Mucosa of rectum (tissue), 2 donors: ENCODE measurements around the gene DOCK3.
"Not testable (repeated sequence)": the region's sequence is repeated elsewhere in the genome, so short reads cannot be mapped to it uniquely, and the experiment has no call there.

Experiments
- H3K27ac ChIP-seq, 2 donors: one replicate each; pipeline ENCODE4 v1.7.0; 2013; ENCODE audit warnings: inconsistent platforms in 2 of 2, low read depth in 2 of 2, low read length in 2 of 2
- H3K27me3 ChIP-seq, 2 donors: one replicate each; pipeline ENCODE4 v1.7.0; 2013; ENCODE audit warnings: low read length in 2 of 2; ENCODE audit not compliant: control insufficient read depth in 2 of 2, insufficient read depth in 2 of 2
- H3K36me3 ChIP-seq, 2 donors: one replicate each; pipeline ENCODE4 v1.7.0; 2013; ENCODE audit warnings: low read length in 2 of 2; ENCODE audit not compliant: control insufficient read depth in 2 of 2, insufficient read depth in 2 of 2
- H3K4me1 ChIP-seq, 2 donors: one replicate each; pipeline ENCODE4 v1.7.0; 2013; ENCODE audit warnings: low read length in 2 of 2, mild to moderate bottlenecking in 1 of 2; ENCODE audit not compliant: control insufficient read depth in 2 of 2, insufficient read depth in 2 of 2
- H3K4me3 ChIP-seq, 2 donors: one replicate each; pipeline ENCODE4 v1.7.0; 2013; ENCODE audit warnings: low read length in 2 of 2
- H3K9ac ChIP-seq, 2 donors: one replicate each; pipeline ENCODE4 v1.7.0; 2013; ENCODE audit warnings: low read length in 2 of 2, low read depth in 1 of 2, mild to moderate bottlenecking in 1 of 2
- H3K9me3 ChIP-seq, 2 donors: one replicate each; pipeline ENCODE4 v1.7.0; 2013; ENCODE audit warnings: low read length in 2 of 2; ENCODE audit not compliant: control insufficient read depth in 2 of 2
- donor health status: healthy.
- donor health status: Normal muscosa, but diverticular disease.

DOCK3 gene

DNA sequence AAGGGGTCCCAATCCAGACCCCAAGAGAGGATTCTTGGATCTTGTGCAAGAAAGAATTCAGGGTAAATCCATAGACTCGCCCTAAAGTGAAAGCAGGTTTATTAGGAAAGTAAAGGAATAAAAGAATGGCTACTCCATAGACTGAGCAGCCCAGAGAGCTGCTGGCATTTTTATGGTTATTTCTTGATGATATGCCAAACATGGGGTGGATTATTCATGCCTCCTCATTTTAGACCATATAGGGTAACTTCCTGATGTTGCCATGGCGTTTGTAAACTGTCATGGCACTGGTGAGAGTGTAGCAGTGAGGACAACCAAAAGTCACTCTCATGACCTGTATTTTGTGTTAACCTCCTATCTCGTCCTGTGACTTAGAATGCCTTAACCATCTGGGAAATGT is 142.2 kb downstream of the DOCK3 start:
- H3K27ac ChIP-seq, result no peak overlapping the region
- H3K36me3 ChIP-seq, result no peaks in the 10 kb centered on the region
- H3K27me3 ChIP-seq, result no peaks in the 10 kb centered on the region

DNA sequence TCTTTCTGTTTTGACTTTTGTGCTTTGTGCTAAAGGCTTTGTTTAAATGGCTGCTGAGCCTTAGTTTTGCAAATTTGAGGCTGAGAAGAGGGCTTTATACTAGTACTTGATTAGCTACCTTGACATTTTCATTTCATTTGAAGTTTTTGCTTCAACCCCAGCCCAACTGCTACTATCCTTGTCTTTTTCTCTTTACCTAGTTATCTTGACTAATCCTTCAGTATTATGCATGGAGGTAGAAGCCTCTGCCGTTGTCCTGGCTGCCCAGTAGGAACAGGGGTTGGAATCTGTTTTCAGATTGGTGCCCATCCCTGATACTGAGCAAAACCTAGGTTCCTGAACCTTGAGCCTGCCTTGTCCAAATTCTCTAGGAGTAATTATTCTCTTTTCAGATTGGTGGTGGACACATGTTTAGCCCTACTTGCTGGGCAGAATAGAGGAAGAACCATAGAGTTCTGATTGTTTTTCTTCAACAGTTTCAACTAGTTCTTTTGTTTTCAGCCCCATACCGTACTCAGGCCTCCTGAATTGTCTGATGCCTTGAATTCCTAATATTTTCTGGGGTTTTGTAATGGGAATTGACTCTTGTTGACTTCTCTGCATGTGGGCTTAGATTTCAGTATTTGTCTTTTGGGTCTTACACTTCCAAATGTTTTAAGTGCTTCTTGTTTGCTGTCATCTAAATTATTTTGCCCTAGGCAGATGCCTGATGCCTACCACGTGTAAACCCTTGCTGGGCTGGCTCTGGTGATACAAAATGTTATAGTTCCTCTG is 143.2 kb downstream of the DOCK3 start:
- Histone ChIP-seq H3K36me3 (no peaks in the 10 kb centered on the region), H3K27me3 (no peaks in the 10 kb centered on the region), H3K4me3 (no peak overlapping the region), H3K9me3 (no peaks in the 10 kb centered on the region), H3K4me1 (no peaks in the 10 kb centered on the region), H3K9ac (no peak overlapping the region), H3K27ac (no peak overlapping the region)

More for the DNA sequence above, 142.2 kb downstream of the DOCK3 start:
- Histone ChIP-seq H3K9me3 (no peaks in the 10 kb centered on the region), H3K4me3 (no peak overlapping the region), H3K4me1 (no peaks in the 10 kb centered on the region), H3K9ac (no peak overlapping the region)

DNA sequence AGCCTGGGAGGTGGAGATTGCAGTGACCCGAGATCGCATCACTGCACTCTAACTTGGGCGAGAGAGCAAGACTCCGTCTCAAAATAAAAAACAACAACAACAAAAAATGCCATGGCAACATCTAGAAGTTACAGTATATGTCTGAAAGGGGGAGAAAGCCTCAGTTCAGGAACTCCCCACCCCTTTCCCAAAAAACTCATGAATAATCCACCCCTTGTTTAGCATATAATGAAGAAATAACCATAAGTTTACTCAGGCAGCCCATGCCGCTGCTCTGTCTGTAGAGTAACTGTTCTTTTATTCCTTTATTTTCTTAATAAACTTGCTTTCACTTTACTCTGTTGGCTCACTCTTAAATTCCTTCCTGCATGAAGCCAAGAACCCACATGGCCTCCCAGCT is 145.2 kb downstream of the DOCK3 start:
- Histone ChIP-seq H3K4me1 (no peaks in the 10 kb centered on the region), H3K4me3 (no peak overlapping the region), H3K9me3 (no peaks in the 10 kb centered on the region), H3K27me3 (no peaks in the 10 kb centered on the region), H3K9ac (no peak overlapping the region), H3K27ac (no peak overlapping the region), H3K36me3 (no peaks in the 10 kb centered on the region)

DNA sequence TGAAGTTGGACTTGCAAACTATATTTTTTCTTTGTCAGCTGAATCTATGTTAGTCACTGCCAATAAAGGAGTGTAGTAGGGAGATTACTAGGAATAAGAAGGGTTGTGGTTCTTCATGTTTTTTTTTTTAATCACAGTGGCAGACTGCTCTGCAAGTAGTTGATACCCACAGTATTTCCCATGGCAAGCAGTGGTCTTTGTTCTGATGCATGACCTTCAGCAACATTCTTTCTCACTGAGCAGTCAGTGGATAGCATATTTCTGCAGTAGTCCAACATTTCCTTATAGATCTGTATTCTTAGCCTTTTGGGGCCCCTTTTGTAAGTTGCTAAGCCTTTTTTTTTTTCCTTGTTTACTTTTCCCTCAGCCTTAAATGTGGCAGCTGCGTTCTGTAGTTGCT is 151.1 kb downstream of the DOCK3 start:
- H3K27me3 ChIP-seq, result no peaks in the 10 kb centered on the region
- no peak overlapping the region for H3K9ac ChIP-seq
- no peak overlapping the region for H3K27ac ChIP-seq

DNA sequence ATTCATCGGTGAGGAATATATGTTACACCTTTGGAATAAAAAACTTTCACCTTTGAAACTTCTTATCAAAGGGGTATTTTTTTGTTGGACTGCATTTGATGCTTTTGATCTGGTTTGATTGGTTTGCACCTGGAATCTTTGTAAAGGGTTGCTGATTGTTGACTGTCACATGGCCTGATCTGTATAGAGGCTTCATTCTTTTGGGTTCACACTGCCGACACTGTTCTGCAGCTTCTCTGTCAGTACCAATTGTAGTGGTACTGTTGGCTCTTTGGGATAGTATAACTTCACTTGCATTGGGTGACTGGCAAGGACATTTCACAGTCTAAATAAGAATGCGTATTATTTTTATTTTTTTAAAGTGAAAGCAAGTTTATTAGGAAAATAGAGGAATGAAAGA is 155.7 kb downstream of the DOCK3 start:
- H3K4me1 ChIP-seq, result no peaks in the 10 kb centered on the region
- H3K36me3 ChIP-seq, result no peaks in the 10 kb centered on the region
- no peak overlapping the region for H3K4me3 ChIP-seq
- no peaks in the 10 kb centered on the region for H3K27me3 ChIP-seq
- no peak overlapping the region for H3K27ac ChIP-seq
- H3K9ac ChIP-seq, result no peak overlapping the region
- H3K9me3 ChIP-seq, result no peaks in the 10 kb centered on the region

More for the DNA sequence above, 151.1 kb downstream of the DOCK3 start:
- Histone ChIP-seq H3K36me3 (no peaks in the 10 kb centered on the region), H3K9me3 (no peaks in the 10 kb centered on the region), H3K4me1 (no peaks in the 10 kb centered on the region), H3K4me3 (no peak overlapping the region)

DNA sequence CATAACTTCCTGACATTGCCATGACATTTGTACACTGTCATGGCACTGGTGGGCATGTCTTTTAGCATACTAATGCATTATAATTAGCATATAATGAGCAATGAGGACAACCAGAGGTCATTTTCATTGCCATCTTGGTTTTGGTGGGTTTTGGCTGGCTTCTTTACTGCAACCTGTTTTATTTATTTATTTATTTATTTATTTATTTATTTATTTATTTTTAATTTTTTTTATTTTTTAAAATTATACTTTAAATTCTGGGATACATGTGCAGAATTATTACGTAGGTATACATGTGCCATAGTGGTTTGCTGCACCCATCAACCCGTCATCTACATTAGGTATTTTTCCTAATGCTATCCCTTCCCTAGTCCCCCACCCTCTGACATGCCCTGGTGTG is 156.3 kb downstream of the DOCK3 start:
- H3K27me3 ChIP-seq, H3K4me1 ChIP-seq, H3K9me3 ChIP-seq, H3K27ac ChIP-seq, H3K36me3 ChIP-seq, H3K4me3 ChIP-seq, H3K9ac ChIP-seq: not testable (repeated sequence)

DNA sequence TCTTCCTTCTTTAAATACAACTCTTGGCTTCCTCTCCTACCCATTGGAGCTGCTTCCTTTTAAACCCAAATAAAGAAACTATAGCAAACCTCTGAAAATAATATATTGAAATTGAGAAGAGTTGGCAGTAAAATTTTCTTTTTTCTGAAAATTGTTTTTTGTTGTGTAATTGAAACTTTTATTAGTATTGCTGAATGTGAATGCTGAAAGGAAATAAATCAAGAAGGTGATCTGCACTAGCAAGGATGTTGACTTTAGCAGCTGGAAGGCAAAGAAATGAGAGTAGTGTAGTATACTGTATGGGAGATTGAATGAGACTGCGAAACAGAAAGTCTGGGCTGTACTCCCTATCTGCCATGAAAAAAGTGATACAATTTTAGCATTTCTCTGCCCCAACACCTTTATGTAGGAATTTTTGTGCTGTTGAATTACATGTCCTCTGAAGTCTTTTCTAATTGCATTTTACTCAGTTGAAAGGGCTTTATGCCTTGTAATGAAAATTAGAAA is 166.3 kb downstream of the DOCK3 start:
- Histone ChIP-seq H3K4me1 (no peaks in the 10 kb centered on the region), H3K4me3 (no peak overlapping the region), H3K9me3 (no peaks in the 10 kb centered on the region), H3K27ac (no peak overlapping the region), H3K36me3 (no peaks in the 10 kb centered on the region), H3K9ac (no peak overlapping the region), H3K27me3 (no peaks in the 10 kb centered on the region)

DNA sequence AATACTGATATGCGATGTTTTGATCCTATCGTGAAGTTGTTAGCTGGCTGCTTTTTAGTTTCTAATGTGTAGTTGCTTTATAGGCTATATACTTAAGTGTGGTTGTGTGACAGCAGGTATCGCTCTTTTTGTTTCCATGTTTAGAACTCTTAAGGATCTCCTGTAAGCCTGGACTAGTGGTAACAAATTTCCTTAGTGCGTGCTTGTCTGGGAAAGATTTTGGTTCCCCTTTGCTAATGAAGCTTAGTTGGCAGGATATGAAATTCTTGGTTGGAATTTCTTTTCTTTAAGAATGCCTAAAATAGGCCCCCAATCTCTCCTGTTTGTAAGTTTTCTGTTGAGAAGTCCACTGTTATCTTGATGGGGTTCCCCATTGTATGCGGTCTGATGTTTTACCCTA is 173.6 kb downstream of the DOCK3 start:
- Histone ChIP-seq H3K9me3 (no peaks in the 10 kb centered on the region), H3K27me3 (no peaks in the 10 kb centered on the region), H3K4me1 (no peaks in the 10 kb centered on the region), H3K27ac (no peak overlapping the region), H3K36me3 (no peaks in the 10 kb centered on the region), H3K9ac (no peak overlapping the region), H3K4me3 (no peak overlapping the region)

DNA sequence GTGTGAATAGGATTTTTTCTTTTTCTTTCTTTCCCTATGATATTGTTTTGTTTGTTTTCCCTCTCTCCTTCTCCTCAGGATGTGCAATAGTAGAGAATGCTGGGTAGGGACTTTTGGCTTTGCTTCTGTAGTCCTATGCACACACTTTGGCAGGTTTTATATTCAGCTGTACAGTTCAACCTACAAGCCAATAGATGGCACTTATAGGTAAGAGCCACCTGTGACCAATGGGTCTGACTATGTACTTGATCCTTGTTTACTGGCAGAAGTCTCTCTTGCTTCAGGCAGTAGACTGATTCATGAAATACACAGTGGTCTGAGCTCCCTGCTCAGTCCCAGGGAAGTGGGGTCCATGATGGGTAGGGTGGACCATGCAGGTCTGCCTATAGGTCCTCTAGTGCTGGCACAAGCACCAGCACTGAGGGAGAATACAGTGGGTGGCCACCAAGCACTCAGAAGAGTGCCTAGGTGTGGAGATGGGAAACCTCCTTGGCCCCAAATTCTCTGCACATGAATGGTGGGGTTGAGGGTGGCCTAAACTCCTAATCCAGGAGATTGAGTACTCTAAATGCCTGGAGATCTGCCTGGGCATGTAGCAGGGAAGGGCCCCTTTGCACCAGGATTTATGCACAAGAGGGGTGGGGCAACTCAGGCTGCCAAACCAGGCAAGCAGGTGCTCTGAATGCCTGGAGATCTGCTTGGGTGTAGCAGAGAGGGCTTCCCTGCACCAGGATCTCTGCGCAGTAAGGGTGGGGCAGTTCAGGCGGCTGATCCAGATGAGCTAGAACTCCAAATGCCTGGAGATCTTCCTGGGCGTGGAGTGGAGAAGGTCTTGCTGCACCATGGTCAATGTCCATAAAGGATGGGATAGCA is 176.1 kb downstream of the DOCK3 start:
- Histone ChIP-seq H3K9me3 (no peaks in the 10 kb centered on the region), H3K9ac (no peak overlapping the region), H3K4me1 (no peaks in the 10 kb centered on the region), H3K27ac (no peak overlapping the region), H3K4me3 (no peak overlapping the region), H3K36me3 (no peaks in the 10 kb centered on the region), H3K27me3 (no peaks in the 10 kb centered on the region)

DNA sequence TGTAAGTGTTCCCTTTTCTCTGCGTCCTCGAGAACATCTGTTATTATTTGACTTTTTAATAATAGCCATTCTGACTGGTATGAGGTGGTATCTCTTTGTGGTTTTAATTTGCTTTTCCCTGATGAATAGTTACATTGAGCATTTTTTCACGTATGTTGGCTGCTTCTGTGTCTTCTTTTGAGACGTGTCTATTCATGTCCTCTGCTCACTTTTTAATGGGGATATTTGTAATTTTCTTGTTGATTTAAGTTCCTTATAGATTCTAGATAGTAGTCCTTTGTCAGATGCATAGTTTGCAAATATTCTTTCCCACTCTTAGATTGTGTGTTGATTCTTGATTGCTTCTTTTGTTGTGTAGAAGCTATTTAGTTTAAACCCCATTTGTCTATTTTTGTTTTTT is 179.2 kb downstream of the DOCK3 start:
- H3K27me3 ChIP-seq, result no peaks in the 10 kb centered on the region
- H3K9me3 ChIP-seq, result no peaks in the 10 kb centered on the region
- no peak overlapping the region for H3K9ac ChIP-seq
- H3K36me3 ChIP-seq, result no peaks in the 10 kb centered on the region
- no peak overlapping the region for H3K4me3 ChIP-seq
- no peaks in the 10 kb centered on the region for H3K4me1 ChIP-seq
- H3K27ac ChIP-seq, result no peak overlapping the region
